ENCODE data around the gene DCAF11.

DNA sequence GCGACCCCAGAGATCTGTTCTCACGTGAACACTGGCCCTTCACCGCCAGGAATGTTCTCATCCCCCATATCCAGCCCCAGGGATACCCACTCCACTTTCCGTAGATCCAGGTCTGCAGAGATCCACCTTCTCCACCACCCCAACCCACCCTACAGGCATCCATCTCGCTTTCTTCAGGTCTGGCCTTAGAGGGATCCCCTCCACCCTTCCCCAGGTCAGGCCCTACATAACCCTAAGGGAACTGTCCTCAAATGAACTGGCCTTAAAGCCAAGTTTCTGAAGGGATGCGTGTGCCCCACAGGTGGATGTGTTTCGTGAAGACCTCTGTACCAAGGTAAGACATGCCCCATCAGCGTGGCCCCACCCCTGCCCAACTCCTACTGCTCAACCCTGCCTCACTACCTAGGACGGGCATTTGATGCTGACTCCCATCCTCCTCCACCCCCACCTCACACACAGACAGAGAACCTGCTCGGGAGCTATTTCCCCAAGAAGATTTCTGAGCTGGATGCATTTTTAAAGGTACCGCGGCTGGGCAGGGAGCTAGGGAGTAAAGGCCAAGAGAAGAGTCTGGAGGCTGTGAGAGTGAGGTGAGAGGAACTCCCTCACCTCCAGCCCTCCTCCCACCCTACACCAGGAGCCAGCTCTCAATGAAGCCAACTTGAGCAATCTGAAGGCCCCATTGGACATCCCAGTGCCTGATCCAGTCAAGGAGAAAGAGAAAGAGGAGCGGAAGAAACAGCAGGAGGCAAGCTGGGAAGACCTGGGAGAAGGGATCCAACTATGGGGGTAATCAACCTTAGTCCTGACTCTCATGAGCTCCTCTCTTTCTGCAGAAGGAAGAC, 22.3 kb downstream of the DCAF11 start:
- no peak for TF ChIP-seq POLR2A (IDR thresholded peaks at IDR 0.05)
- TF ChIP-seq, protein P1, sequence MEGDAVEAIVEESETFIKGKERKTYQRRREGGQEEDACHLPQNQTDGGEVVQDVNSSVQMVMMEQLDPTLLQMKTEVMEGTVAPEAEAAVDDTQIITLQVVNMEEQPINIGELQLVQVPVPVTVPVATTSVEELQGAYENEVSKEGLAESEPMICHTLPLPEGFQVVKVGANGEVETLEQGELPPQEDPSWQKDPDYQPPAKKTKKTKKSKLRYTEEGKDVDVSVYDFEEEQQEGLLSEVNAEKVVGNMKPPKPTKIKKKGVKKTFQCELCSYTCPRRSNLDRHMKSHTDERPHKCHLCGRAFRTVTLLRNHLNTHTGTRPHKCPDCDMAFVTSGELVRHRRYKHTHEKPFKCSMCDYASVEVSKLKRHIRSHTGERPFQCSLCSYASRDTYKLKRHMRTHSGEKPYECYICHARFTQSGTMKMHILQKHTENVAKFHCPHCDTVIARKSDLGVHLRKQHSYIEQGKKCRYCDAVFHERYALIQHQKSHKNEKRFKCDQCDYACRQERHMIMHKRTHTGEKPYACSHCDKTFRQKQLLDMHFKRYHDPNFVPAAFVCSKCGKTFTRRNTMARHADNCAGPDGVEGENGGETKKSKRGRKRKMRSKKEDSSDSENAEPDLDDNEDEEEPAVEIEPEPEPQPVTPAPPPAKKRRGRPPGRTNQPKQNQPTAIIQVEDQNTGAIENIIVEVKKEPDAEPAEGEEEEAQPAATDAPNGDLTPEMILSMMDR (IDR thresholded peaks at IDR 0.05) = no peak

All from esophagus squamous epithelium (tissue), 4 donors.